IPS-20b (cell line): Measurements from ENCODE around the gene LTBP1.
"Not testable (repeated sequence)": the region's sequence is repeated elsewhere in the genome, so short reads cannot be mapped to it uniquely, and the experiment has no call there.

Experiments
- H3K27ac ChIP-seq: one replicate; pipeline ENCODE4 v1.5.1; 2013; ENCODE audit warnings: low read length
- H3K27me3 ChIP-seq: 2 replicates; pipeline ENCODE4 v1.6.1; 2013; ENCODE audit warnings: mild to moderate bottlenecking, low read length, inconsistent platforms; ENCODE audit not compliant: insufficient read depth
- H3K36me3 ChIP-seq: 2 replicates; pipeline ENCODE4 v1.6.1; 2013; ENCODE audit warnings: low read depth, mild to moderate bottlenecking, inconsistent platforms, low read length, moderate library complexity; ENCODE audit not compliant: insufficient read depth
- H3K4me1 ChIP-seq: 2 replicates; pipeline ENCODE4 v1.6.1; 2013; ENCODE audit warnings: mild to moderate bottlenecking, control low read depth, inconsistent platforms, low read length, moderate library complexity; ENCODE audit not compliant: insufficient read depth
- H3K4me3 ChIP-seq: 2 replicates; pipeline ENCODE4 v1.5.1; 2013; ENCODE audit warnings: mild to moderate bottlenecking, low read length, inconsistent platforms
- H3K9ac ChIP-seq: 2 replicates; pipeline ENCODE4 v1.6.1; 2013; ENCODE audit warnings: low read depth, mild to moderate bottlenecking, inconsistent platforms, low read length, moderate library complexity
- H3K9me3 ChIP-seq: 2 replicates; pipeline ENCODE4 v1.6.1; 2013; ENCODE audit warnings: mild to moderate bottlenecking, low read depth, low read length, inconsistent platforms; ENCODE audit not compliant: insufficient read depth

LTBP1 gene

DNA sequence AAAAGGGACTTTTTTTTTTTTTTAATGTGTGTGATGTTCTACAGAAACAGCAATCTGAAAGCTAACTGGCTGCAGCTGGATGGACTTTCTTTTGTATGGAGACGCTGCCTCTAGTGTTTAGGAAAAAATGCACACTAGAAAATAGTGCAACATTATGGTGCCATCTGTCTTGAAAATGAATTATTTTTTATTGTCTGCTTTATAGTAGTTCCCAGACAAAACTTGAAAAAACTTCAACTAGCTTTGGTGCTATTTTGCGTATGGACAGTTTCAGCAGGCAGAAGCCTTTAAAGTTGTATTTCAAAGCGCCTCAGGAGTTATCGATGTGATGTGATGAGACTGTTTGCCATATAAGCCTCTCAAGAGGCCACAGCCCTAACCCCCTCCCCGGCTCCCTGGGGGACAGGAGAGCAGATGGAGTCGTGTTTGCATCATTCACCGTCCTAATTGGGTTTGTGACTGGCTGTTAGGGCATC is 86.9 kb downstream of the LTBP1 start:
- Histone ChIP-seq H3K27ac (no peak overlapping the region), H3K9me3 (no peaks in the 10 kb centered on the region), H3K27me3 (no peaks in the 10 kb centered on the region), H3K4me3 (no peak overlapping the region), H3K36me3 (no peaks in the 10 kb centered on the region), H3K4me1 (no peaks in the 10 kb centered on the region), H3K9ac (no peak overlapping the region)

DNA sequence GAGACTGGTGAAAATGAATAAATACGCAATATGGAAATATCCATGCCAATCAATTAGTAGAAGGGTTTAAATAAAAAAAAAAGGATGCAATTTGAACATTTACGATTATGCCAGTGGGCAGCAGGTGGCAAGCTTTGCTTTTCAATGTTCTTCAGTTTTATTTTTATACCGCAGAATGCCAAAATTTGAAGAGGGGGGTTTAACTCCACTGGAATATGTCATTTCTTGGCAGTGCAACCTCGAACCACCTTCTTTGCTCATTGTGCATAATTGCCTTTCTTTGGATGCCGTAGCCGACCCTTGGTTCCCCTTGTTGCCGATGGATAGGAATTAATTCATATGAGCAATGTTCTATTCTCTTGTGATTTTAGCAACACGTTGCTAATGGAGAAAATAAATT is 88.0 kb downstream of the LTBP1 start:
- no peak overlapping the region for H3K9ac ChIP-seq
- no peak overlapping the region for H3K27ac ChIP-seq
- H3K36me3 ChIP-seq, result no peaks in the 10 kb centered on the region
- H3K4me3 ChIP-seq, result no peak overlapping the region
- H3K4me1 ChIP-seq, result no peaks in the 10 kb centered on the region
- H3K27me3 ChIP-seq, result no peaks in the 10 kb centered on the region
- H3K9me3 ChIP-seq, result no peaks in the 10 kb centered on the region

GRCh38 chr2:33038230-33038629 is 91.5 kb downstream of the LTBP1 start:
- Histone ChIP-seq H3K27me3 (no peaks in the 10 kb centered on the region), H3K4me1 (no peaks in the 10 kb centered on the region), H3K4me3 (no peak overlapping the region), H3K9ac (no peak overlapping the region), H3K36me3 (no peaks in the 10 kb centered on the region), H3K9me3 (no peaks in the 10 kb centered on the region), H3K27ac (no peak overlapping the region)

GRCh38 chr2:33038799-33039198 is 92.0 kb downstream of the LTBP1 start:
- Histone ChIP-seq H3K4me3 (no peak overlapping the region), H3K36me3 (no peaks in the 10 kb centered on the region), H3K27ac (no peak overlapping the region), H3K9me3 (no peaks in the 10 kb centered on the region), H3K4me1 (no peaks in the 10 kb centered on the region), H3K27me3 (no peaks in the 10 kb centered on the region), H3K9ac (no peak overlapping the region)

DNA sequence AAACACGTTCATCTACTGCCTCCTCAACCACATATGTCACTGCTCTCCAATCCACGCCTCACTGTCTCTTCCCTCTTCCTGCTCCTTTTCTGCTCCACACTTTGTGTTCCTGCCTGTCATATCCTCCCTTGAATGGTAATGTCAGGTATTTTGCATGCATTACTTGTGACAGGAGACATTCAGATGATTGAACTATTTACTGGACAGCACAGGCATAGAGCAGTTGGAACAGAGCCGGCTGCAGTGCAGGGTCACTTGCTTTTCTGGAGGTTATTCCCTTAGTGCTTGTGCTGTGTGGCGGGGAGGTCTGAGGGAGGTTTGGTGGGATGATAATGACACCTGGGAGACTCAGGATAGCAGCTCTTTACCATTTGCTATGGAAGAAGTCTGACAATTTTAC is 93.8 kb downstream of the LTBP1 start:
- H3K9me3 ChIP-seq, result no peaks in the 10 kb centered on the region
- H3K27me3 ChIP-seq, result no peaks in the 10 kb centered on the region
- no peaks in the 10 kb centered on the region for H3K36me3 ChIP-seq
- no peaks in the 10 kb centered on the region for H3K4me1 ChIP-seq
- no peak overlapping the region for H3K4me3 ChIP-seq
- H3K9ac ChIP-seq, result no peak overlapping the region
- no peak overlapping the region for H3K27ac ChIP-seq

DNA sequence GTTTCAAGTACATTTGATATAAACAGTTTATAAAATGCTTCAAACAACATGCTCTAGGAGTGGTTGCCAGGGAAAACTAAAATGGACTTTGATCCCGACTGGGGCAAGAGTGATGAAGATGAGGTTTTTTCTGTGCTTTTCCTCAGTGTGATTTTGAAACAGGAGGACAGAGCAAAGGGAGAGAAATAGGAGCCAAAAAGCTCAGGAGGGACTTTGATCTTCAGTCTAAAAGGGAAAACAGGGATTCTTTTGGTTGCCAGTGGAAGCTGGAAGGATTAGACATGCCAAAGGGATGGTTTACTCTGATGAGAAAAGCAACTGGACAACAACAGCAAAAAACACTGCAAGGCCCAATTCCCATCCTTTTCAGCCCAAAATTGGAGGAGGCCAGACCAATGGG is 95.5 kb downstream of the LTBP1 start:
- H3K9me3 ChIP-seq, result no peaks in the 10 kb centered on the region
- no peak overlapping the region for H3K9ac ChIP-seq
- no peak overlapping the region for H3K4me3 ChIP-seq
- H3K27ac ChIP-seq, result no peak overlapping the region
- no peaks in the 10 kb centered on the region for H3K27me3 ChIP-seq
- no peaks in the 10 kb centered on the region for H3K36me3 ChIP-seq
- H3K4me1 ChIP-seq, result no peaks in the 10 kb centered on the region

DNA sequence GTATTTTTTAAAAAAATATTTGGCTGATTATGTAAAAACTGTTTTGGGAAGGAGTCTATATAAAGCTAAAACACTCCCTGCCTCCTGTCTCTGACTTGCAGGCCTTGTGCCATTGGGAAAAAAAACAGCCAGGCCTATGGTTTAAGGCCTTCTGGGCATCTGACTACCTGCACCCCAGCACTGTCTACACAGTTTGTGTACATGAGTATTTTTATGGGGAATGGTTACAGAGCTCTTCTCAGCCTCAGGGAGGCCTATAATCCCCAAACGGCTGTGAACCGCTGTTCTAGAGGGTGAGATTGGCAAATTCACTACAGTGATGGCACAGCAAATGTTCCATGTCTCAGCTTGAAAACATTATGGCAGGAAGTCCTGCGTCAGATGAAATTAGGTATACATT is 96.1 kb downstream of the LTBP1 start:
- Histone ChIP-seq H3K9me3 (no peaks in the 10 kb centered on the region), H3K4me1 (no peaks in the 10 kb centered on the region), H3K4me3 (no peak overlapping the region), H3K27ac (no peak overlapping the region), H3K36me3 (no peaks in the 10 kb centered on the region), H3K27me3 (no peaks in the 10 kb centered on the region), H3K9ac (no peak overlapping the region)

DNA sequence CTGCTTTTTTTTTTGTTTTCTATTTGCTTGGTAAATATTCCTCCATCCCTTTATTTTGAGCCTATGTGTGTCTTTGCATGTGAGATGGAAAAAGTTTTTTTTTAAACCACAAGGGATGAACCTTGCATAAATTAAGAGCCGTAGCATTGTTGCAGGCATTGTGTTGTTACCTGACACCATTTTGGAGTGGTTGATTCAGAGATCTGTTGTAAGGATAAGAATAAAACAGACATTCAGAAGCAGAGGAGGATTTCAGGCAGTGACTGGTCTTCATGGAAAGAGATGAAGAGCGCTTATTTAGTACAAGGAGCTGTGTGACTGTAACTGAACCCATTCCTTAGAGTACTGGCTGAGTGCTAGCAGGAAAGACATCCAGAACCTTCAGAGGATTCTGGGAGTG is 101.2 kb downstream of the LTBP1 start:
- Histone ChIP-seq H3K9me3 (no peaks in the 10 kb centered on the region), H3K4me1 (peaks cover 5% of the 10 kb centered on the region; the same call in 1 of the 2 replicates), H3K27ac (no peak overlapping the region), H3K27me3 (no peaks in the 10 kb centered on the region), H3K9ac (no peak overlapping the region), H3K4me3 (no peak overlapping the region), H3K36me3 (no peaks in the 10 kb centered on the region)

DNA sequence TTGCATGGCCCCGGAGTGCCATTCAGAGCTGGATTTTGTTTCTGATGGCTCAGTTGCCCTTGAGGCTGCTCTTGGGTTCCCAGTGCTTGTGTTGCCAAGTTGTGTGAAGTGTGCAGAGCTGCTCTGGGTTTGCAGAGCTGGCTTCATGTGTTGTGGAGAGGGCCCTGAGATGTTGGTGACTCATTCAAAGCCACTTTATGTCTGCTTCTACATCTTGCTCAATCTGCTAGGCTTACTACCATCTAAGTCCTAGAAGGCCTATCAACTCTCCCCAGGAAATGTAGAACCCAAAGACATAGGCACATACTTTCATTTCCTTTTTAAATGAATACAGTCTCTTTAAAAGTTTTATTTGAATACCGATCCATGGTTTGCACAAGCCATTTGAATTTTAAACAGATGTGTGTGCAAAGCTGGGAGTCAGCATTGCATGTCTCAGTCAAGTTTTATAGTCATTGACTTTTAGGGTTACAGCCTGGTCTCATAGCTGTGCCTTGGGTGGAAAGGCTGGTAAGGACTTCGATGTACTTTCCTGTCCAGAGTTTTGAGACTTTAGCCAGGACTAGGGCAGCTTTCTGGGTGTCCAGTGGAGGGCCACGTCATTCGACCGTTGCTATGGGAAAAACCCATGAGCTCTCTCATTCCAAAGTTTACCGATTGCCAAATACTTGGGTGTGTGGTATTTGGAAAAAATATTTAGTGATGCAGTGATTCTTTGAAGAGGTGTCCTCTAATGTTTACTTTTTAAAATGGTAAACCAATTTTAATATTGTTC is 105.0 kb downstream of the LTBP1 start:
- H3K27me3 ChIP-seq, result no peaks in the 10 kb centered on the region
- H3K9ac ChIP-seq, result no peak overlapping the region
- H3K27ac ChIP-seq, result no peak overlapping the region
- H3K4me3 ChIP-seq, result no peak overlapping the region
- H3K36me3 ChIP-seq, result no peaks in the 10 kb centered on the region
- H3K9me3 ChIP-seq, result no peaks in the 10 kb centered on the region
- peaks cover 5% of the 10 kb centered on the region for H3K4me1 ChIP-seq

- Histone ChIP-seq H3K9me3 (no peaks in the 10 kb centered on the region), H3K4me1 (peaks cover 5% of the 10 kb centered on the region), H3K9ac (no peak overlapping the region), H3K36me3 (no peaks in the 10 kb centered on the region), H3K27ac (no peak overlapping the region), H3K27me3 (no peaks in the 10 kb centered on the region), H3K4me3 (no peak overlapping the region)
Observed at GRCh38 chr2:33052361-33052735, 105.6 kb downstream of the LTBP1 start.

DNA sequence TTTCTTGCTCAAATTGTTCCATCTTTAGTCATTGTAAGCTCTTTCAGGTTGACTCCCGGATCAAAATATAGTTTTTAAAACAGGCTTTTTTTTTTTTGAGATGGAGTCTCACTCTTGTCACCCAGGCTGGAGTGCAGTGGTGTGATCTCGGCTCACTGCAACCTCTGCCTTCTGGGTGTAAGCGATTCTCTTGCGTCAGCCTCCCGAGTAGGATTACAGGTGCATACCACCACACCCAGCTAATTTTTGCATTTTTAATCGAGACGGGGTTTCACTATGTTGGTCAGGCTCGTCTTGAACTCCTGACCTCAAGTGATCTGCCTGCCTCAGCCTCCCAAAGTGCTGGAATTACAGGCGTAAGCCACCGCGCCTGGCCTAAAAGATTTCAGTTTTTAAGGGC is 106.0 kb downstream of the LTBP1 start:
- not testable (repeated sequence) for H3K4me1 ChIP-seq, H3K36me3 ChIP-seq, H3K4me3 ChIP-seq, H3K9me3 ChIP-seq, H3K27ac ChIP-seq, H3K27me3 ChIP-seq, H3K9ac ChIP-seq

- Histone ChIP-seq H3K9me3 (no peaks in the 10 kb centered on the region), H3K4me1 (no peaks in the 10 kb centered on the region; the same call in 1 of the 2 replicates), H3K36me3 (no peaks in the 10 kb centered on the region), H3K4me3 (no peak overlapping the region), H3K27me3 (no peaks in the 10 kb centered on the region), H3K9ac (no peak overlapping the region), H3K27ac (no peak overlapping the region)
Observed at GRCh38 chr2:33056170-33056569, 109.4 kb downstream of the LTBP1 start.
